ENCODE results near the gene KCNJ14.

KCNJ14 gene

DNA sequence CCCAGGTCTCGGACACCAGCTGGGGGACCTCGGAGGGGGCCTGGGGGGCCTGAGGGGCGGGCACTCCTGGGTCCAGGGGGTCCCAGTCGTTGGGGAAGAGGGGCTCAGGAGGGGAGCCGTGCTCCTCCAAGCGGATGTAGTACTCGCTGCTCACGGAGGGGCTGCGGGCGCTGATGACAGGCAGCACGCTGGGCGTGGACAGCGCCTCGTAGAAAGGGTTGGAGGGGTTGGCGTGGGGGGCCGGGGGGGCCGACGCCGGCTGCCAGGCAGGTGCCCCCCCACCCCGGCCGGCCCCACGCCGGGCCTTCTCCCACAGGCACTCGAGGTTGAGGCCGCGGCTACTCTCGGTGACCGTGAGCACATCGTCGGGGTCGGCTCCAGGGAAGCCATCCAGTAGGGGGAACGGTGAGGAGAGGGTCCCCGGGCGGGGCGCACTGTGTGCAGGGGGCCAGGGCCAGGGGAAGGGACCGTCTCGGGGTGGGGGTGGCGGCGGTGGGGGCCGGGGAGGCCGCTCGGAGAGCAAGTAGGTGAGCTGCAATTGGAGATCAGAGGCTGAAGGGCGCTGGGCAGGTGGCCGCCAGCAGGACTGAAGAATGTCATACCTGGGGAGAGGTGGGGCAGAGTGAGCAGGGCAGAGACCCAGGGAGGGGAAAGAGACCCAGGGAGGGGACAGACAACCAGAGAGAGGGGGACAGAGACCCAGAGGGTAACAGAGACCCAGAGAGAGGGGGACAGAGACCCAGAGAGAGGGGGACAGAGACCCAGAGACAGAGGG, 44.1 kb downstream of the KCNJ14 start:
- DNase-seq: no peak
- Histone ChIP-seq H2AK5ac (ENCODE audit: low read length, severe bottlenecking) (no peak overlapping the region), H3K4ac (ENCODE audit: low read depth in 1 of 2, low read length in 2 of 2) (no peak overlapping the region), H3K9ac (ENCODE audit: low read length) (no peak overlapping the region), H3K18ac (ENCODE audit: low read depth in 1 of 2, low read length in 2 of 2) (no peak overlapping the region), H3K4me3 (ENCODE audit: insufficient read depth in 1 of 2, low read depth in 1 of 2, low read length in 2 of 2) (no peak overlapping the region), H3K4me1 (ENCODE audit: control insufficient read depth, insufficient read depth, low read depth, low read length) (peaks cover 14% of the 10 kb centered on the region), H3K9me3 (ENCODE audit: control insufficient read depth, low read length) (no peaks in the 10 kb centered on the region), H3K79me1 (replicated peaks; ENCODE audit: low read length, poor library complexity, severe bottlenecking) (no peaks in the 10 kb centered on the region), H3K4me2 (ENCODE audit: low read length, poor library complexity, severe bottlenecking) (no peak overlapping the region), H4K91ac (ENCODE audit: low read length) (no peak overlapping the region), H4K8ac (ENCODE audit: low read length) (no peak overlapping the region), H2BK12ac (ENCODE audit: low read length in 2 of 2) (no peak overlapping the region), H3K27me3 (ENCODE audit: control insufficient read depth in 1 of 2, insufficient read depth in 1 of 2, low read length in 2 of 2) (peaks cover 24 to 45% of the 10 kb centered on the region in 2 experiments), H3K14ac (ENCODE audit: low read length in 2 of 2) (no peak overlapping the region), H2BK120ac (ENCODE audit: low read depth, low read length) (no peak overlapping the region), H3K23ac (ENCODE audit: low read length in 2 of 2) (no peak overlapping the region), H2BK15ac (ENCODE audit: low read depth, poor library complexity, severe bottlenecking) (no peak overlapping the region), H2AFZ (ENCODE audit: low read depth, low read length) (no peak overlapping the region), H3K36me3 (ENCODE audit: control insufficient read depth in 1 of 2, insufficient read depth in 2 of 2, low read depth in 1 of 2, low read length in 2 of 2) (no peaks in the 10 kb centered on the region), H2BK5ac (ENCODE audit: low read depth, low read length, poor library complexity, severe bottlenecking) (no peak overlapping the region), H3K27ac (ENCODE audit: low read length, poor library complexity, severe bottlenecking) (no peak overlapping the region)
- WGBS: 81% methylated on average over 38 of the region's 44 CpGs

DNA sequence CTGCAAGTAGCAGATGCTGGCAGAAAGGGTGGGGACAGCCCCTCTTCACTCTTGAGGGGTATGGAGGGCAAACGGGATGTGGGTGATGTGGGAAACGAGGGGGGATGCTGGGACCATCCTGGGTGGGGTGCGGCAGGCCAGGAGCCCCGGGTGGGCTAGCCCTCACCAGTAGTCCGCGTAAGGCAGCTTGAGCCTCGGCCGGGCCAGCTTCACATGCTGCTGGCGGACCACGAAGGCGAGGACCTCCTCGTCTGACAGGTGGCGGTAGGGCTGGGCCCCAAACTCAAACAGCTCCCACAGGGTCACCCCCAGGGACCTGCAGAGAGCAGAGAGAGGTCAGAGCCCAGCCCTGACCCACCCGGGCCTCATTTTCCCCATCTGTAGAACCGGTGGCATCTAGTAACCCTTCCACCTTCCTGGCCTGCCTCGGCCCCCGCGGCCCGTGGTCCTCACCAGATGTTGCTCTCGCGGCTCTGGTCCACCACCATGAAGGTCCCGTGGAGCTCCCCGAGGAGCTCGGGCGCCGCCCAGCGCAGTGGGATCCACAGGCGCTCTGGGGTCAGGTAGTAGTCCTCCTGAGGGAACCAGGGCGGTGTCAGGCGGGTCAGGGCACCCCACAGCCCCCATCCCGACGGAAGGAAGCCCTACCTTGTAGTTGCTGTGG, 45.6 kb downstream of the KCNJ14 start:
- no peaks in the 10 kb centered on the region for H3K79me1 ChIP-seq (replicated peaks; ENCODE audit: low read length, poor library complexity, severe bottlenecking)
- peak overlapping the region in 1 of 2 experiments; percentile 35 for H3K4ac ChIP-seq (ENCODE audit: low read depth in 1 of 2, low read length in 2 of 2)
- no peak overlapping the region for H2AK5ac ChIP-seq (ENCODE audit: low read length, severe bottlenecking)
- H3K9me3 ChIP-seq (ENCODE audit: control insufficient read depth, low read length): no peaks in the 10 kb centered on the region
- peak overlapping the region; percentile 70 for H4K91ac ChIP-seq (ENCODE audit: low read length)
- peak overlapping the region in 1 of 2 experiments; percentile 21 for H2BK12ac ChIP-seq (ENCODE audit: low read length in 2 of 2)
- WGBS: 63% methylated on average over 32 of the region's 32 CpGs
- no peaks in the 10 kb centered on the region for H3K36me3 ChIP-seq (ENCODE audit: control insufficient read depth in 1 of 2, insufficient read depth in 2 of 2, low read depth in 1 of 2, low read length in 2 of 2)
- H3K27ac ChIP-seq (ENCODE audit: low read length, poor library complexity, severe bottlenecking): no peak overlapping the region
- H3K18ac ChIP-seq (ENCODE audit: low read depth in 1 of 2, low read length in 2 of 2): peak overlapping the region; percentile 44 to 82
- H3K9ac ChIP-seq (ENCODE audit: low read length): no peak overlapping the region
- H2BK120ac ChIP-seq (ENCODE audit: low read depth, low read length): no peak overlapping the region
- no peak for DNase-seq
- no peak overlapping the region for H3K4me2 ChIP-seq (ENCODE audit: low read length, poor library complexity, severe bottlenecking)
- H3K27me3 ChIP-seq (ENCODE audit: control insufficient read depth in 1 of 2, insufficient read depth in 1 of 2, low read length in 2 of 2): peaks cover 21 to 42% of the 10 kb centered on the region in 2 experiments
- H3K14ac ChIP-seq (ENCODE audit: low read length in 2 of 2): peak overlapping the region in 1 of 2 experiments; percentile 81
- H3K4me3 ChIP-seq (ENCODE audit: insufficient read depth in 1 of 2, low read depth in 1 of 2, low read length in 2 of 2): peak overlapping the region in 1 of 2 experiments; percentile 1
- no peak overlapping the region for H2BK5ac ChIP-seq (ENCODE audit: low read depth, low read length, poor library complexity, severe bottlenecking)
- H4K8ac ChIP-seq (ENCODE audit: low read length): peak overlapping the region; percentile 74
- no peak overlapping the region for H2AFZ ChIP-seq (ENCODE audit: low read depth, low read length)
- H3K23ac ChIP-seq (ENCODE audit: low read length in 2 of 2): peak overlapping the region in 1 of 2 experiments; percentile 89
- H3K4me1 ChIP-seq (ENCODE audit: control insufficient read depth, insufficient read depth, low read depth, low read length): peaks cover 14% of the 10 kb centered on the region
- peak overlapping the region; percentile 26 for H2BK15ac ChIP-seq (ENCODE audit: low read depth, poor library complexity, severe bottlenecking)

DNA sequence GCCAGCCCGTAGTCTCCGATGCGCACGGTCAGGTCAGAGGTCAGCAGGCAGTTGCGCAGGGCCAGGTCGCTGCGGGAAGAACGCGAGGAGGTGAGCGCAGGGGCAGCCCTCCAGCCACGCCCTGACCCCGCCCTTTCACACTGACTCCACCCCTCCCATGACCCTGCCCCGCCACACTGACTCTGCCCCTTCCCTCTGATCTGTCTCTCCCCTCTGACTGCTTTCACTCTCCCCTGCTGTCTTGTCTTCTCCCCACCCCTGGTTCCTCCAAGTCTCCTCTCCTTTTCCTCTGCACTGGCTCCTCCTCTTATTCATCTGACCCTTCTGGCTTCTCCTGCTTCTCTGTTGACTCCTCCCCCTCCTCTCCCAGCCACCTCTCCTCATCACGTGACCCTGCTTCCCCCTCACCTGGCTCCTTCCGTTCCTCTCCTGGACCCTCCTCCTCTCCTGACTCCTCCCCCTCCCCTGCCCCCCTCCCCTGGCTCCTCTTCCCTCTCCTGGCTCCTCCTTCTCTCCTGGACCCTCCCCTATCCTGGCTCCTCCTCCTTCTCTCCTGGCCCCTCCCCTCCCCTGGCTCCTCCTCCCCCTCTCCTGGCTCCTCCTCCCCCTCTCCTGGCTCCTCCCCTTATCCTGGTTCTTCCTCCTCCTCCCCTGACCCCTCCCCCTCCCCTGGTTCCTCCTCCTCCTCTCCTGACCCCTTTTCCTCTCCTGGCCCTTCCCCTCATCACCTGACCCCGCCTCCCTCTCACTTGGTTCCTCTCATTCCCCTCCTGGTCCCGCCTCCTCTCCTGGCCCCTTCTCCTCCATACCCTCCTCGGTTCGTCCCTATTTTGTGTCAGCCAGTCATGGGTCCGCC, 46.3 kb downstream of the KCNJ14 start:
- H2BK120ac ChIP-seq (ENCODE audit: low read depth, low read length): no peak overlapping the region
- no peak overlapping the region for H3K4me2 ChIP-seq (ENCODE audit: low read length, poor library complexity, severe bottlenecking)
- H2AFZ ChIP-seq (ENCODE audit: low read depth, low read length): no peak overlapping the region
- H3K9ac ChIP-seq (ENCODE audit: low read length): no peak overlapping the region
- H3K14ac ChIP-seq (ENCODE audit: low read length in 2 of 2): peak overlapping the region in 1 of 2 experiments; percentile 19
- H4K91ac ChIP-seq (ENCODE audit: low read length): peak overlapping the region; percentile 70
- peaks cover 14% of the 10 kb centered on the region for H3K4me1 ChIP-seq (ENCODE audit: control insufficient read depth, insufficient read depth, low read depth, low read length)
- H4K8ac ChIP-seq (ENCODE audit: low read length): peak overlapping the region; percentile 74
- DNase-seq: peak; percentile 68
- peak overlapping the region; percentile 44 to 82 for H3K18ac ChIP-seq (ENCODE audit: low read depth in 1 of 2, low read length in 2 of 2)
- H3K4me3 ChIP-seq (ENCODE audit: insufficient read depth in 1 of 2, low read depth in 1 of 2, low read length in 2 of 2): no peak overlapping the region
- no peaks in the 10 kb centered on the region for H3K9me3 ChIP-seq (ENCODE audit: control insufficient read depth, low read length)
- H2BK5ac ChIP-seq (ENCODE audit: low read depth, low read length, poor library complexity, severe bottlenecking): no peak overlapping the region
- H3K27ac ChIP-seq (ENCODE audit: low read length, poor library complexity, severe bottlenecking): no peak overlapping the region
- H2BK15ac ChIP-seq (ENCODE audit: low read depth, poor library complexity, severe bottlenecking): peak overlapping the region; percentile 26
- peak overlapping the region in 1 of 2 experiments; percentile 21 for H2BK12ac ChIP-seq (ENCODE audit: low read length in 2 of 2)
- H3K23ac ChIP-seq (ENCODE audit: low read length in 2 of 2): peak overlapping the region in 1 of 2 experiments; percentile 89
- no peak overlapping the region for H2AK5ac ChIP-seq (ENCODE audit: low read length, severe bottlenecking)
- peak overlapping the region in 1 of 2 experiments; percentile 35 for H3K4ac ChIP-seq (ENCODE audit: low read depth in 1 of 2, low read length in 2 of 2)
- WGBS: 6% methylated on average over 20 of the region's 20 CpGs
- no peaks in the 10 kb centered on the region for H3K79me1 ChIP-seq (replicated peaks; ENCODE audit: low read length, poor library complexity, severe bottlenecking)
- H3K27me3 ChIP-seq (ENCODE audit: control insufficient read depth in 1 of 2, insufficient read depth in 1 of 2, low read length in 2 of 2): peaks cover 21 to 40% of the 10 kb centered on the region in 2 experiments
- no peaks in the 10 kb centered on the region for H3K36me3 ChIP-seq (ENCODE audit: control insufficient read depth in 1 of 2, insufficient read depth in 2 of 2, low read depth in 1 of 2, low read length in 2 of 2)
